B cell (primary cell): ENCODE data around the gene FBLL1. TPM values are rescaled to one million over a fixed set of nuclear protein-coding genes. Genes with fewer than 3 reads are reported as not detected.

Source experiments
- ATAC-seq: fragments of 200-7000 bp; cut with Tn5 transposase; one replicate; pipeline ENCODE4 v1.10.0; 2021; ENCODE audit warnings: low read depth, mild to moderate bottlenecking, moderate number of reproducible peaks, moderate library complexity
- CTCF ChIA-PET: fragments of 350-600 bp; sonication (Branson Sonifier 250); formaldehyde crosslinking; loops from one replicate; lab custom pipeline; 2021; ENCODE audit warnings: antibody characterized with exemption, inconsistent platforms; lab: Charles Lee
- POLR2A ChIA-PET: fragments of 350-600 bp; sonication (Branson Sonifier 250); formaldehyde crosslinking; loops from one replicate; lab custom pipeline; 2021; ENCODE audit warnings: antibody characterized with exemption; lab: Charles Lee
- DNase-seq: peaks from one replicate; pipeline ENCODE4 v3.0.0; 2013
- H2AFZ ChIP-seq: 2 replicates; pipeline ENCODE4 v1.6.1; 2012; ENCODE audit warnings: mild to moderate bottlenecking, low read depth, low read length; ENCODE audit not compliant: insufficient read depth, poor library complexity, severe bottlenecking
- H3K27ac ChIP-seq, 2 donors: 1 replicate in 1 of 2; 2 replicates in 1 of 2; pipeline ENCODE4 v1.5.1; 2012 to 2013; ENCODE audit warnings: low read length in 2 of 2, mild to moderate bottlenecking in 2 of 2, moderate library complexity in 1 of 2
- H3K27me3 ChIP-seq, 4 experiments: fragments of 200-600 bp in 1 of 4; sonication (generic) in 1 of 4; replicated peaks in 1 of 4; 1 replicate in 2 of 4; 2 replicates in 2 of 4; pipeline versions ENCODE4 v1.6.1 to v1.7.0; 2013 to 2016; ENCODE audit warnings: low read length in 3 of 4, mild to moderate bottlenecking in 2 of 4, mixed read lengths in 1 of 4, moderate library complexity in 1 of 4; ENCODE audit not compliant: insufficient read depth in 4 of 4, control insufficient read depth in 3 of 4; ENCODE audit errors: control extremely low read depth in 1 of 4
- H3K36me3 ChIP-seq, 2 experiments: replicated peaks in 1 of 2; 1 replicate in 1 of 2; 2 replicates in 1 of 2; pipeline versions ENCODE4 v1.6.1 to v1.7.1; 2013; ENCODE audit warnings: low read length in 1 of 2; ENCODE audit not compliant: insufficient read depth in 2 of 2, control insufficient read depth in 1 of 2; ENCODE audit errors: control extremely low read depth in 1 of 2, extremely low read depth in 1 of 2
- H3K4me1 ChIP-seq, 2 donors: fragments of 200-600 bp in 1 of 2; sonication (generic) in 1 of 2; 1 replicate in 1 of 2; 2 replicates in 1 of 2; pipeline versions ENCODE4 v1.5.1 to v1.6.1; 2013 to 2017; ENCODE audit warnings: low read length in 2 of 2; ENCODE audit not compliant: control insufficient read depth in 2 of 2, insufficient read depth in 2 of 2
- H3K4me2 ChIP-seq: replicated peaks from 2 replicates; pipeline ENCODE3; 2012; ENCODE audit warnings: mild to moderate bottlenecking, low read depth, low read length; ENCODE audit not compliant: poor library complexity, severe bottlenecking
- H3K4me3 ChIP-seq, 5 experiments: fragments of 200-600 bp in 1 of 5; sonication (generic) in 1 of 5; 1 replicate in 3 of 5; 2 replicates in 2 of 5; pipeline versions ENCODE4 v1.5.1 to v1.7.0; 2011 to 2016; ENCODE audit warnings: low read length in 4 of 5, mild to moderate bottlenecking in 4 of 5, low read depth in 2 of 5, control low read depth in 1 of 5, moderate library complexity in 1 of 5; ENCODE audit not compliant: insufficient read depth in 1 of 5; ENCODE audit errors: control extremely low read depth in 1 of 5, extremely low read depth in 1 of 5
- H3K79me2 ChIP-seq: fragments of 200-600 bp; sonication (generic); one replicate; pipeline ENCODE4 v1.6.0; 2016; ENCODE audit warnings: low read length; ENCODE audit not compliant: control insufficient read depth, insufficient read depth
- H3K9ac ChIP-seq: fragments of 200-600 bp; sonication (generic); 2 replicates; pipeline ENCODE4 v1.6.1; 2017; ENCODE audit warnings: mild to moderate bottlenecking, low read length, moderate library complexity
- H3K9me3 ChIP-seq, 3 donors: one replicate each; pipeline versions ENCODE4 v1.6.1 to v1.7.1; 2013; ENCODE audit warnings: low read length in 2 of 3; ENCODE audit not compliant: control insufficient read depth in 2 of 3, insufficient read depth in 1 of 3; ENCODE audit errors: control extremely low read depth in 1 of 3
- H4K20me1 ChIP-seq: 2 replicates; pipeline ENCODE4 v1.6.0; 2012; ENCODE audit warnings: mild to moderate bottlenecking, low read length; ENCODE audit not compliant: insufficient read depth, control insufficient read depth, poor library complexity, severe bottlenecking
- H3K27ac Mint-ChIP-seq: one replicate; pipeline ENCODE4 v1.8.0; 2021; ENCODE audit warnings: mixed read lengths
- H3K27me3 Mint-ChIP-seq: one replicate; pipeline ENCODE4 v1.8.0; 2021; ENCODE audit warnings: mixed read lengths
- H3K4me1 Mint-ChIP-seq: one replicate; pipeline ENCODE4 v1.8.0; 2021; ENCODE audit warnings: mixed read lengths
- H3K4me3 Mint-ChIP-seq: one replicate; pipeline ENCODE4 v1.8.0; 2021; ENCODE audit warnings: mixed read lengths
- H3K9me3 Mint-ChIP-seq: one replicate; pipeline ENCODE4 v1.8.0; 2022; ENCODE audit warnings: mixed read lengths; ENCODE audit not compliant: insufficient read depth
- CTCF ChIP-seq: fragments of 200-600 bp; IDR thresholded peaks from one replicate; pipeline ENCODE4 v1.8.0; 2022; ENCODE audit warnings: antibody characterized with exemption, mild to moderate bottlenecking
- EZH2 ChIP-seq: IDR thresholded peaks from 2 replicates; pipeline ENCODE4 v1.6.1; 2012; ENCODE audit warnings: borderline replicate concordance, low read depth, mild to moderate bottlenecking, moderate library complexity, low read length; ENCODE audit not compliant: insufficient read depth, poor library complexity, severe bottlenecking
- WGBS: methylation state at CpG from one replicate; pipeline ENCODE4 v1.1.5; 2013; ENCODE audit warnings: missing lambda C conversion rate; ENCODE audit not compliant: insufficient coverage; 5-methylcytosine and 5-hydroxymethylcytosine counted together
- intact Hi-C: fragments of 100-400 bp; cut with micrococcal nuclease; formaldehyde crosslinking; loops from one replicate; pipeline ENCODE4 v1.10.0; 2022
- polyA plus RNA-seq: library from polyadenylated mRNA; depleted of rRNA; stranded (reverse); fragments of >200 nt; gene quantifications from 2 replicates; pipeline ENCODE4 v1.2.3, GENCODE V29; 2012
- total RNA-seq, 2 donors: library from RNA; stranded (reverse); fragments of 120-200 nt in 1 of 2; gene quantifications; 1 replicate in 1 of 2; 2 replicates in 1 of 2; pipeline versions ENCODE4 v1.2.3 to v1.2.4, GENCODE V29; 2013 to 2022

Gene FBLL1
- total and polyA plus RNA-seq, 2 donors (not counting 1 experiment from before 2014, with no cell fraction given), result not detected

GRCh38 chr5:168513861-168514428 is 15.2 kb upstream of the FBLL1 start:
- ATAC-seq (no peak), DNase-seq (no peak)
- H2AFZ ChIP-seq, result no peak overlapping the region
- Mint-ChIP-seq H3K4me3 (no peak overlapping the region), H3K27me3 (no peaks in the 10 kb centered on the region), H3K27ac (no peak overlapping the region), H3K9me3 (no peaks in the 10 kb centered on the region), H3K4me1 (no peaks in the 10 kb centered on the region)
- H3K27ac ChIP-seq, result no peak overlapping the region
- H4K20me1 ChIP-seq, result no peaks in the 10 kb centered on the region
- TF ChIP-seq CTCF, result no peak
- TF ChIP-seq EZH2, result no peak
- H3K9me3 ChIP-seq, result peaks cover 0 to 8% (median 5%) of the 10 kb centered on the region in 3 donors
- no peaks in the 10 kb centered on the region for H3K79me2 ChIP-seq
- no peaks in the 10 kb centered on the region for H3K27me3 ChIP-seq
- intact Hi-C loops, result no loop called here
- WGBS, result no CpG with 5 or more reads among the region's 2 CpGs
- H3K4me2 ChIP-seq, result no peak overlapping the region
- H3K36me3 ChIP-seq, result peaks cover 13 to 86% of the 10 kb centered on the region in 2 experiments
- ChIA-PET POLR2A (no interaction called here), CTCF (no interaction called here)
- no peak overlapping the region for H3K4me3 ChIP-seq
- no peak overlapping the region for H3K9ac ChIP-seq
- no peaks in the 10 kb centered on the region for H3K4me1 ChIP-seq

DNA sequence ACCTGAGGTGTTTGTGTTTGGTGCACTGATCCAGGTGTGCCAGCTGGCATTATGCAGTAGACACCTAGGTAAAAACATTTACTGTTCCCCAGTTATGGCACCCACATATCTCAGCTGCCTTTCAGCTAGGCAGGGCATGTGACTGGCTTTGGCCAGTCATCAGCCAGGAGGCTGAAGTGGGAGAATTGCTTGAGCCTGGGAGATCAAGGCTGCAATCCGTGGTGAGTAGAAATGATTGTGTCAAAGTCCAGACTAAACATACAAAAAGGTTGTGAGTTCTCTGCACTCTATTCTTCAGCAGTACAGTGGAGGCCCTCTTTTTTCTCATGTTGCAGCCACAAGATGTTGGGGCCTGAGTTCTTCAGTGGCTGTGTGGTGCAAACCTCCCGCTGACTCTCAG is 3.2 kb upstream of the FBLL1 start:
- no peak for TF ChIP-seq EZH2
- no peak for TF ChIP-seq CTCF
- H3K27me3 ChIP-seq, result peaks cover 0 to 29% (median 16%) of the 10 kb centered on the region in 4 experiments
- H3K36me3 ChIP-seq, result no peaks in the 10 kb centered on the region
- no peak overlapping the region for H3K27ac ChIP-seq
- peaks cover 0 to 19% (median 0%) of the 10 kb centered on the region in 3 donors for H3K9me3 ChIP-seq
- DNase-seq, result no peak
- H3K79me2 ChIP-seq, result no peaks in the 10 kb centered on the region
- intact Hi-C loops, result no loop called here
- Mint-ChIP-seq H3K27me3 (peaks cover 28% of the 10 kb centered on the region), H3K27ac (no peak overlapping the region), H3K9me3 (no peaks in the 10 kb centered on the region), H3K4me3 (no peak overlapping the region), H3K4me1 (peaks cover 3% of the 10 kb centered on the region)
- no peak overlapping the region for H3K4me2 ChIP-seq
- H3K4me1 ChIP-seq, result peaks cover 8 to 9% of the 10 kb centered on the region in 2 donors
- no CpG with 5 or more reads among the region's 2 CpGs for WGBS
- ATAC-seq, result no peak
- H3K9ac ChIP-seq, result no peak overlapping the region
- H2AFZ ChIP-seq, result no peak overlapping the region
- ChIA-PET CTCF (no interaction called here), POLR2A (no interaction called here)
- H4K20me1 ChIP-seq, result no peaks in the 10 kb centered on the region
- H3K4me3 ChIP-seq, result no peak overlapping the region
